K562 (cell line): Measurements from ENCODE around the gene DCAF11. TPM values are rescaled to one million over a fixed set of nuclear protein-coding genes. Genes with fewer than 3 reads are reported as not detected.

Experiments
- GABPB1 ChIP-seq: sonication (generic); formaldehyde crosslinking; IDR thresholded peaks from 2 replicates; pipeline ENCODE4 v1.8.0; 2022; ENCODE audit warnings: mild to moderate bottlenecking, missing genetic modification reagents
- GTF2F1 ChIP-seq: IDR thresholded peaks from 2 replicates; pipeline ENCODE4 v1.6.1; 2011; ENCODE audit warnings: low read depth, low read length, improper control_type of control experiment
- HDGF ChIP-seq: fragments of 450-650 bp; IDR thresholded peaks from 2 replicates; pipeline ENCODE4 v1.6.1; 2016
- MITF ChIP-seq: IDR thresholded peaks from 2 replicates; pipeline ENCODE4 v1.6.1; 2014; ENCODE audit warnings: antibody characterized with exemption
- NFIC ChIP-seq: fragments of 450-650 bp; IDR thresholded peaks from 2 replicates; pipeline ENCODE4 v1.6.1; 2017; ENCODE audit warnings: mild to moderate bottlenecking, inconsistent platforms
- POLR2B ChIP-seq: fragments of 450-650 bp; IDR thresholded peaks from 2 replicates; pipeline ENCODE4 v1.6.1; 2018; ENCODE audit warnings: low read depth; ENCODE audit not compliant: partially characterized antibody
- TBP ChIP-seq: optimal IDR thresholded peaks from 2 replicates; pipeline ENCODE3; 2011; ENCODE audit warnings: low read depth, low read length, improper control_type of control experiment
- TFE3 ChIP-seq: fragments of 450-650 bp; formaldehyde crosslinking; IDR thresholded peaks from 2 replicates; pipeline ENCODE4 v1.4.0; 2020; ENCODE audit warnings: mild to moderate bottlenecking, mixed read lengths
- ZNF589 ChIP-seq: fragments of 200-800 bp; sonication (Bioruptor generic); IDR thresholded peaks from 2 replicates; pipeline ENCODE4 v1.6.1; 2016; ENCODE audit warnings: low read depth, missing genetic modification characterization, missing compliant biosample characterization
- ZNF79 ChIP-seq: fragments of 250-450 bp; sonication (Bioruptor Pico); IDR thresholded peaks from 2 replicates; pipeline ENCODE4 v1.4.0; 2020; ENCODE audit warnings: low read depth, mild to moderate bottlenecking, moderate library complexity
- polyA plus RNA-seq, 8 experiments: library from polyadenylated mRNA; depleted of rRNA in 4 of 8; stranded (reverse) in 5 of 8; unstranded in 3 of 8; fragments of >200 nt; fragmentation: Nextera tagmentation in 2 of 8; fragmentation: Illumina TruSeq in 1 of 8; extraction: Ambion mirVana in 2 of 8; extraction: Trizol in 1 of 8; gene quantifications; 2 replicates each; pipeline versions ENCODE4 v1.2.1 to v1.2.3, GENCODE V29; 2011 to 2014; ENCODE audit warnings: inconsistent platforms in 1 of 8, missing spikeins in 1 of 8
- total RNA-seq, 7 experiments: library from RNA; depleted of rRNA in 6 of 7; stranded (reverse); fragments of >200 nt in 6 of 7; fragmentation: Illumina TruSeq in 2 of 7; extraction: Trizol in 2 of 7; gene quantifications; 2 replicates each; pipeline versions ENCODE4 v1.2.1 to v1.2.3, GENCODE V29; 2011 to 2021; ENCODE audit warnings: low replicate concordance in 1 of 7
- TF ChIP-seq, protein P1 (sequence below), 2 experiments: fragments of 450-650 bp; formaldehyde crosslinking in 1 of 2; IDR thresholded peaks; 2 replicates each; pipeline versions ENCODE4 v1.4.0 to v1.6.1; 2014 to 2020; ENCODE audit warnings: mild to moderate bottlenecking in 2 of 2, borderline replicate concordance in 1 of 2, low read depth in 1 of 2

DCAF11 gene
- total and polyA plus RNA-seq, 9 of the 15 experiments (the other 6 are each of a cell fraction or from before 2014, with no cell fraction given) = 8.5 to 46.2 (median 36.4) TPM

DNA sequence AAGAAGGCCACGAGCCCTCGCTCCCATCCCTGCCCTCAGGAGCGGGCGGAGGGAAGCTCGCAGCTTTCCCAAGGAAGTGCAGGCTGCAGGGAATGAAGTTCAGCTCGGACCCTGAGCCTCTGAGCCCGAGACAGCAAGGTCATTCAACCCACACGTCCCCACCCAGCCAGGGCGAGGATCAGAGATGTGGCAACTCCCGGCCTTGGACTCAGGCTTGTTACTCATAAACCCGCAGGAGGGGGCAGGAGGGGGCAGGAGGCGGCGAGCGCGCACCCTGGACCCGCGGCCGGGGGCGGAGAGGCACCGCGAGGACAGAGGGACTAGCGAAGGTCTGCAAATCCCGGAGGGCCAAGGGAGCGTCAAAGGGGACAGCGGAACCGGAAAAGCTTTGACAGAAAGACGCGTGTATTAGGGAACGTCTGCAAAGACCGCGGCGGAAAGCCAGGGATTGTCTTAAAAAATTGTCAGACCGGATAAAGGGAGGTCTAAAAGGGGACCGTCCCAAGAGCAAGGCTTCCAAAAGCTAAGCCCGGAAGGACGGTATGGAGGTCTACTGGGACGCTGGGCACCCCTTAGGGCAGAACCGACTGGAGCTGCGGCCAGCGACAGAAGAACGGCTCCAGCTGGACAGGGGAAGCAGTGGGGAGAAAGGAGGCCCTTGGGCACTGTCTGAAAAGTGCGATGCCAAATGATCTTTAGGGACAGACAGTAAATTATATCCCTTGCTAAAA, 611 bp upstream of the DCAF11 start (continued):
- TF ChIP-seq, protein P1, sequence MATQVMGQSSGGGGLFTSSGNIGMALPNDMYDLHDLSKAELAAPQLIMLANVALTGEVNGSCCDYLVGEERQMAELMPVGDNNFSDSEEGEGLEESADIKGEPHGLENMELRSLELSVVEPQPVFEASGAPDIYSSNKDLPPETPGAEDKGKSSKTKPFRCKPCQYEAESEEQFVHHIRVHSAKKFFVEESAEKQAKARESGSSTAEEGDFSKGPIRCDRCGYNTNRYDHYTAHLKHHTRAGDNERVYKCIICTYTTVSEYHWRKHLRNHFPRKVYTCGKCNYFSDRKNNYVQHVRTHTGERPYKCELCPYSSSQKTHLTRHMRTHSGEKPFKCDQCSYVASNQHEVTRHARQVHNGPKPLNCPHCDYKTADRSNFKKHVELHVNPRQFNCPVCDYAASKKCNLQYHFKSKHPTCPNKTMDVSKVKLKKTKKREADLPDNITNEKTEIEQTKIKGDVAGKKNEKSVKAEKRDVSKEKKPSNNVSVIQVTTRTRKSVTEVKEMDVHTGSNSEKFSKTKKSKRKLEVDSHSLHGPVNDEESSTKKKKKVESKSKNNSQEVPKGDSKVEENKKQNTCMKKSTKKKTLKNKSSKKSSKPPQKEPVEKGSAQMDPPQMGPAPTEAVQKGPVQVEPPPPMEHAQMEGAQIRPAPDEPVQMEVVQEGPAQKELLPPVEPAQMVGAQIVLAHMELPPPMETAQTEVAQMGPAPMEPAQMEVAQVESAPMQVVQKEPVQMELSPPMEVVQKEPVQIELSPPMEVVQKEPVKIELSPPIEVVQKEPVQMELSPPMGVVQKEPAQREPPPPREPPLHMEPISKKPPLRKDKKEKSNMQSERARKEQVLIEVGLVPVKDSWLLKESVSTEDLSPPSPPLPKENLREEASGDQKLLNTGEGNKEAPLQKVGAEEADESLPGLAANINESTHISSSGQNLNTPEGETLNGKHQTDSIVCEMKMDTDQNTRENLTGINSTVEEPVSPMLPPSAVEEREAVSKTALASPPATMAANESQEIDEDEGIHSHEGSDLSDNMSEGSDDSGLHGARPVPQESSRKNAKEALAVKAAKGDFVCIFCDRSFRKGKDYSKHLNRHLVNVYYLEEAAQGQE (IDR thresholded peaks at IDR 0.05; ENCODE audit: borderline replicate concordance) = no peak
- TF ChIP-seq, protein P1 (CRISPR knock-in tag; IDR thresholded peaks at IDR 0.05; ENCODE audit: low read depth) = 0 out of 2 replicates have a peak, but pooled peaks have one; percentile 10
- TF ChIP-seq HDGF (no peak; the same call in 1 of the 2 replicates), MITF (no peak), TBP (peak; percentile 86), TFE3 (CRISPR knock-in tag) (no peak), POLR2B (peak; percentile 65), GTF2F1 (no peak), GABPB1 (CRISPR knock-in tag) (peak; percentile 70; the same call in 1 of the 2 replicates), ZNF589 (peak; percentile 82), NFIC (peak; percentile 4; the same call in 1 of the 2 replicates), ZNF79 (CRISPR knock-in tag) (no peak)
